GM23338 (cell line): ENCODE results near the gene ZNF222.

Experiments
- POLR2AphosphoS5 ChIP-seq: IDR thresholded peaks from 2 replicates; pipeline ENCODE4 v1.6.1; 2016; ENCODE audit warnings: antibody characterized with exemption, low read depth
- TF ChIP-seq, protein P1 (sequence below), 2 experiments: fragments of 200-600 bp in 1 of 2; sonication (generic) in 1 of 2; conservative IDR thresholded peaks; 2 replicates each; pipeline versions ENCODE4 v1.5.1 to v1.6.1; 2016 to 2017; ENCODE audit warnings: antibody characterized with exemption in 2 of 2, low read depth in 2 of 2, mild to moderate bottlenecking in 2 of 2, moderate library complexity in 1 of 2
- TF ChIP-seq, protein P2 (sequence below): IDR thresholded peaks from one replicate; pipeline ENCODE4 v1.6.1; 2018; ENCODE audit warnings: antibody characterized with exemption; ENCODE audit not compliant: unreplicated experiment

DNA sequence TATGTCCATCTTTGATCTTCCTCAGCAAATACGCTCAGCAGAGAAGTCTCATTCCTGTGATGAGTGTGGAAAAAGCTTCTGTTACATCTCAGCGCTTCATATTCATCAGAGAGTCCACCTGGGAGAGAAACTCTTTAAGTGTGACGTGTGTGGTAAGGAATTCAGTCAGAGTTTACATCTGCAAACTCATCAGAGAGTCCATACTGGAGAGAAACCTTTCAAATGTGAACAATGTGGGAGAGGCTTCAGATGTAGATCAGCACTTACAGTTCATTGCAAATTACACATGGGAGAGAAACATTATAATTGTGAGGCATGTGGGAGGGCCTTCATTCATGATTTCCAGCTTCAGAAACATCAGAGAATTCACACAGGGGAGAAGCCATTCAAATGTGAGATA, 41.1 kb downstream of the ZNF222 start:
- no peak for TF ChIP-seq POLR2AphosphoS5
- TF ChIP-seq, protein P1, sequence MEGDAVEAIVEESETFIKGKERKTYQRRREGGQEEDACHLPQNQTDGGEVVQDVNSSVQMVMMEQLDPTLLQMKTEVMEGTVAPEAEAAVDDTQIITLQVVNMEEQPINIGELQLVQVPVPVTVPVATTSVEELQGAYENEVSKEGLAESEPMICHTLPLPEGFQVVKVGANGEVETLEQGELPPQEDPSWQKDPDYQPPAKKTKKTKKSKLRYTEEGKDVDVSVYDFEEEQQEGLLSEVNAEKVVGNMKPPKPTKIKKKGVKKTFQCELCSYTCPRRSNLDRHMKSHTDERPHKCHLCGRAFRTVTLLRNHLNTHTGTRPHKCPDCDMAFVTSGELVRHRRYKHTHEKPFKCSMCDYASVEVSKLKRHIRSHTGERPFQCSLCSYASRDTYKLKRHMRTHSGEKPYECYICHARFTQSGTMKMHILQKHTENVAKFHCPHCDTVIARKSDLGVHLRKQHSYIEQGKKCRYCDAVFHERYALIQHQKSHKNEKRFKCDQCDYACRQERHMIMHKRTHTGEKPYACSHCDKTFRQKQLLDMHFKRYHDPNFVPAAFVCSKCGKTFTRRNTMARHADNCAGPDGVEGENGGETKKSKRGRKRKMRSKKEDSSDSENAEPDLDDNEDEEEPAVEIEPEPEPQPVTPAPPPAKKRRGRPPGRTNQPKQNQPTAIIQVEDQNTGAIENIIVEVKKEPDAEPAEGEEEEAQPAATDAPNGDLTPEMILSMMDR (conservative IDR thresholded peaks at IDR 0.05; ENCODE audit: low read depth in 2 of 2): no peak
- TF ChIP-seq, protein P2, sequence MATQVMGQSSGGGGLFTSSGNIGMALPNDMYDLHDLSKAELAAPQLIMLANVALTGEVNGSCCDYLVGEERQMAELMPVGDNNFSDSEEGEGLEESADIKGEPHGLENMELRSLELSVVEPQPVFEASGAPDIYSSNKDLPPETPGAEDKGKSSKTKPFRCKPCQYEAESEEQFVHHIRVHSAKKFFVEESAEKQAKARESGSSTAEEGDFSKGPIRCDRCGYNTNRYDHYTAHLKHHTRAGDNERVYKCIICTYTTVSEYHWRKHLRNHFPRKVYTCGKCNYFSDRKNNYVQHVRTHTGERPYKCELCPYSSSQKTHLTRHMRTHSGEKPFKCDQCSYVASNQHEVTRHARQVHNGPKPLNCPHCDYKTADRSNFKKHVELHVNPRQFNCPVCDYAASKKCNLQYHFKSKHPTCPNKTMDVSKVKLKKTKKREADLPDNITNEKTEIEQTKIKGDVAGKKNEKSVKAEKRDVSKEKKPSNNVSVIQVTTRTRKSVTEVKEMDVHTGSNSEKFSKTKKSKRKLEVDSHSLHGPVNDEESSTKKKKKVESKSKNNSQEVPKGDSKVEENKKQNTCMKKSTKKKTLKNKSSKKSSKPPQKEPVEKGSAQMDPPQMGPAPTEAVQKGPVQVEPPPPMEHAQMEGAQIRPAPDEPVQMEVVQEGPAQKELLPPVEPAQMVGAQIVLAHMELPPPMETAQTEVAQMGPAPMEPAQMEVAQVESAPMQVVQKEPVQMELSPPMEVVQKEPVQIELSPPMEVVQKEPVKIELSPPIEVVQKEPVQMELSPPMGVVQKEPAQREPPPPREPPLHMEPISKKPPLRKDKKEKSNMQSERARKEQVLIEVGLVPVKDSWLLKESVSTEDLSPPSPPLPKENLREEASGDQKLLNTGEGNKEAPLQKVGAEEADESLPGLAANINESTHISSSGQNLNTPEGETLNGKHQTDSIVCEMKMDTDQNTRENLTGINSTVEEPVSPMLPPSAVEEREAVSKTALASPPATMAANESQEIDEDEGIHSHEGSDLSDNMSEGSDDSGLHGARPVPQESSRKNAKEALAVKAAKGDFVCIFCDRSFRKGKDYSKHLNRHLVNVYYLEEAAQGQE: no peak
